ENCODE measurements around the gene TTC7B. TPM values are rescaled to one million over a fixed set of nuclear protein-coding genes. Genes with fewer than 3 reads are reported as not detected.

TTC7B gene
- total and polyA plus RNA-seq, 7 donors, result 5.5 to 70.9 (median 46.8) TPM

- Histone ChIP-seq H3K4me3 (no peak overlapping the region), H3K36me3 (peaks cover 0 to 5% (median under 1%) of the 10 kb centered on the region in 4 donors), H3K4me1 (peaks cover 0 to 17% (median 15%) of the 10 kb centered on the region in 4 donors), H3K9me3 (no peaks in the 10 kb centered on the region), H3K27me3 (no peaks in the 10 kb centered on the region), H3K27ac (no peak overlapping the region)
- intact Hi-C loops (cut with DNase I), result no loop called here
- no peak for TF ChIP-seq POLR2A (IDR thresholded peaks at IDR 0.05)
- TF ChIP-seq, protein P1, sequence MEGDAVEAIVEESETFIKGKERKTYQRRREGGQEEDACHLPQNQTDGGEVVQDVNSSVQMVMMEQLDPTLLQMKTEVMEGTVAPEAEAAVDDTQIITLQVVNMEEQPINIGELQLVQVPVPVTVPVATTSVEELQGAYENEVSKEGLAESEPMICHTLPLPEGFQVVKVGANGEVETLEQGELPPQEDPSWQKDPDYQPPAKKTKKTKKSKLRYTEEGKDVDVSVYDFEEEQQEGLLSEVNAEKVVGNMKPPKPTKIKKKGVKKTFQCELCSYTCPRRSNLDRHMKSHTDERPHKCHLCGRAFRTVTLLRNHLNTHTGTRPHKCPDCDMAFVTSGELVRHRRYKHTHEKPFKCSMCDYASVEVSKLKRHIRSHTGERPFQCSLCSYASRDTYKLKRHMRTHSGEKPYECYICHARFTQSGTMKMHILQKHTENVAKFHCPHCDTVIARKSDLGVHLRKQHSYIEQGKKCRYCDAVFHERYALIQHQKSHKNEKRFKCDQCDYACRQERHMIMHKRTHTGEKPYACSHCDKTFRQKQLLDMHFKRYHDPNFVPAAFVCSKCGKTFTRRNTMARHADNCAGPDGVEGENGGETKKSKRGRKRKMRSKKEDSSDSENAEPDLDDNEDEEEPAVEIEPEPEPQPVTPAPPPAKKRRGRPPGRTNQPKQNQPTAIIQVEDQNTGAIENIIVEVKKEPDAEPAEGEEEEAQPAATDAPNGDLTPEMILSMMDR (IDR thresholded peaks at IDR 0.05), result no peak
- TF ChIP-seq POLR2AphosphoS5 (IDR thresholded peaks at IDR 0.05), result no peak
- TF ChIP-seq EP300 (IDR thresholded peaks at IDR 0.05), result no peak
- 70 to 85% methylated on average over 19 of the region's 19 CpGs for WGBS, 2 donors
- no peak for DNase-seq
Measured at GRCh38 chr14:90534091-90534837, 282.0 kb downstream of the TTC7B start.

DNA sequence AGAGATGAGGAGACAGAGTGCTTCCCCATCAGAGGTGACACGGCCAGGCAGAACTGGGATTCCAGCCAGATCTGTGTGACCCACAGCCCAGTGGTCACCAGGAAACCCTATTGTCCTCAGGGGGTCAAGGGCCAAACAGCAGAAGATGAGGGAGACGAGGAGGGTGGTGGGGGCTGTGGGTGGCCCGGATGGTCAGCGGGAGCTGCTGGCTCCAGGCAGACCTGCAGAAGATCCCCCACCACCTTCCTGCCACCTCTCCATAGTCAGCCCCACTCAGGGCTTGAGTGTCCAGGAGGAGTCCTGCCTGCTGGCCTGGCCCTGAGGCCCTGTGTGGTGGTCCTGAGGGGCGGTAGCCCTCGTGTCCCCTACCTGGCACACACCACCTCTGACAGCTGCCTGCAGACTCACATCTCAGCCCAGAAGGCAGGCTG, 282.6 kb downstream of the TTC7B start:
- H3K27ac ChIP-seq, result no peak overlapping the region
- 73 to 81% methylated on average over 6 of the region's 6 CpGs for WGBS, 2 donors
- no peaks in the 10 kb centered on the region for H3K36me3 ChIP-seq
- TF ChIP-seq POLR2AphosphoS5 (IDR thresholded peaks at IDR 0.05) (no peak), EP300 (IDR thresholded peaks at IDR 0.05) (no peak), POLR2A (IDR thresholded peaks at IDR 0.05) (no peak)
- TF ChIP-seq, protein P1 (IDR thresholded peaks at IDR 0.05), result no peak
- no peaks in the 10 kb centered on the region for H3K9me3 ChIP-seq
- peaks cover 0 to 17% (median 15%) of the 10 kb centered on the region in 4 donors for H3K4me1 ChIP-seq
- H3K4me3 ChIP-seq, result no peak overlapping the region
- H3K27me3 ChIP-seq, result no peaks in the 10 kb centered on the region
- intact Hi-C loops (cut with DNase I), result no loop called here
- no peak for DNase-seq

DNA sequence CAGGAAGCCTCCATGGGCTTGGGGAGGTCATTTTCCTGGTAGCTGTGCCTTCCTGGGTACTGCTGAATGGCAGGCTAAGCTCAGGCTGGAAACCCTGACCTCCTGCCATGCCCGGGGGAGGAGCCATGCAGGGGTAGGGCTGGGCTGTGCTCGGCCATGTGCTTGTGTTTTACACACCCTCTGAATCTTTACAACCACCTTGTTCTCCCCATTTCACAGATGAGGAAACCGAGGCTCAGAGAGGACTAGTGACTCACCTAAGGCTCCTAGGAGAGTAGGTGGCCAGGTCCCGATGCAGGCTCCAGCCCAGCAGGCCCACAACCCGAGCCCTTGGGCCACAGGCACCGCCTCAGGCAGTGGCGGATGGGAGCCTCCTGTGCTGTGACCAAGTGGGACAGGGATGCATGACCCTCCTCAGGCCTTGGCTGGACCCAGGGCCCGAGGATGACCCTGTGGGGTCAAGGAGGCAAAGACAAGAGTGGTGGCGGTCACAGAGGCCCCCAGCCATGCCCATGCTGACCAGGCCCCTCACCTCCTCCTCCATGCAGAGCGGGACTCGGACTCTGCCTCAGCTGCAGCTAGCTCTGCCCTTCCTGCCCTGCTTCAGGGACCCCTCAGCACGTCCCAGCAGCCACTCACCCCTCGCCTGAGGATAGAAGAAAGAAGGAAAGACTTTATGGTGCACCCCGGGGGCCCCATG, 283.3 kb downstream of the TTC7B start:
- H3K36me3 ChIP-seq, result no peaks in the 10 kb centered on the region
- no peak overlapping the region for H3K4me3 ChIP-seq
- H3K27me3 ChIP-seq, result no peaks in the 10 kb centered on the region
- H3K27ac ChIP-seq, result no peak overlapping the region
- no peak for DNase-seq
- no peaks in the 10 kb centered on the region for H3K9me3 ChIP-seq
- 79 to 85% methylated on average over 14 of the region's 14 CpGs for WGBS, 2 donors
- H3K4me1 ChIP-seq, result peaks cover 0 to 17% (median 15%) of the 10 kb centered on the region in 4 donors
- intact Hi-C loops (cut with DNase I), result no loop called here
- TF ChIP-seq, protein P1 (IDR thresholded peaks at IDR 0.05), result no peak
- TF ChIP-seq POLR2A (IDR thresholded peaks at IDR 0.05), result no peak
- TF ChIP-seq POLR2AphosphoS5 (IDR thresholded peaks at IDR 0.05), result no peak
- no peak for TF ChIP-seq EP300 (IDR thresholded peaks at IDR 0.05)

GRCh38 chr14:90531497-90531896, 284.7 kb downstream of the TTC7B start:
- Histone ChIP-seq H3K27me3 (no peaks in the 10 kb centered on the region), H3K36me3 (no peaks in the 10 kb centered on the region), H3K4me1 (peaks cover 0 to 12% (median 11%) of the 10 kb centered on the region in 4 donors), H3K4me3 (no peak overlapping the region), H3K9me3 (no peaks in the 10 kb centered on the region), H3K27ac (no peak overlapping the region)
- 92 to 93% methylated on average over 6 of the region's 6 CpGs for WGBS, 2 donors
- TF ChIP-seq POLR2AphosphoS5 (IDR thresholded peaks at IDR 0.05) (no peak), POLR2A (IDR thresholded peaks at IDR 0.05) (no peak), EP300 (IDR thresholded peaks at IDR 0.05) (no peak)
- TF ChIP-seq, protein P1 (IDR thresholded peaks at IDR 0.05), result no peak
- intact Hi-C loops (cut with DNase I), result no loop called here
- no peak for DNase-seq
